Measurements from ENCODE around the gene ADGRB2. TPM values are rescaled to one million over a fixed set of nuclear protein-coding genes. Genes with fewer than 3 reads are reported as not detected.

Gene ADGRB2
- total RNA-seq, 2 donors from 2014 or later: 14.4 to 19.1 TPM

DNA sequence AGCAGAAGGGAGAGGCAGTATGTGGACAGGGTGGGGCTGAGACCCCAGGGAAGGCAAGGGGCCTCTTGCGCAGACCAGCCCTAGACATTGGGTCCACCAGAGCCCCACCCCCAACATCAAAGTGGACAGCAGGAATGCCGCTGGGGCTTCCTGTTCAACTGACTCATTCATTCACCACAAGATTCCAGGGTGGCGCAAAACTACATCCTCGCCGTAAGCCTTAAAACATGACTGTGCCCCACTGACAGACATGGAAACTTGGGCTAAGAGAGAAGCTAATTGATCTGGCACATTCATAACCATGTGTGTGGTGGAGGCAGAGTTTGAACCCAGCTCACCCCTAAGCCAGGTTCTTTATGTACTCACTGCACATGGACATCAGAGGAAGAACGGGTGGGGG is 74.3 kb downstream of the ADGRB2 start:
- Histone ChIP-seq H3K27me3 (no peaks in the 10 kb centered on the region), H3K4me3 (no peak overlapping the region), H3K4me1 (no peaks in the 10 kb centered on the region), H3K9me3 (no peaks in the 10 kb centered on the region), H3K27ac (no peak overlapping the region), H3K36me3 (no peaks in the 10 kb centered on the region)
- no peak for DNase-seq (ENCODE audit: low spot score)
- TF ChIP-seq, protein P1, sequence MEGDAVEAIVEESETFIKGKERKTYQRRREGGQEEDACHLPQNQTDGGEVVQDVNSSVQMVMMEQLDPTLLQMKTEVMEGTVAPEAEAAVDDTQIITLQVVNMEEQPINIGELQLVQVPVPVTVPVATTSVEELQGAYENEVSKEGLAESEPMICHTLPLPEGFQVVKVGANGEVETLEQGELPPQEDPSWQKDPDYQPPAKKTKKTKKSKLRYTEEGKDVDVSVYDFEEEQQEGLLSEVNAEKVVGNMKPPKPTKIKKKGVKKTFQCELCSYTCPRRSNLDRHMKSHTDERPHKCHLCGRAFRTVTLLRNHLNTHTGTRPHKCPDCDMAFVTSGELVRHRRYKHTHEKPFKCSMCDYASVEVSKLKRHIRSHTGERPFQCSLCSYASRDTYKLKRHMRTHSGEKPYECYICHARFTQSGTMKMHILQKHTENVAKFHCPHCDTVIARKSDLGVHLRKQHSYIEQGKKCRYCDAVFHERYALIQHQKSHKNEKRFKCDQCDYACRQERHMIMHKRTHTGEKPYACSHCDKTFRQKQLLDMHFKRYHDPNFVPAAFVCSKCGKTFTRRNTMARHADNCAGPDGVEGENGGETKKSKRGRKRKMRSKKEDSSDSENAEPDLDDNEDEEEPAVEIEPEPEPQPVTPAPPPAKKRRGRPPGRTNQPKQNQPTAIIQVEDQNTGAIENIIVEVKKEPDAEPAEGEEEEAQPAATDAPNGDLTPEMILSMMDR (IDR thresholded peaks at IDR 0.05): no peak

DNA sequence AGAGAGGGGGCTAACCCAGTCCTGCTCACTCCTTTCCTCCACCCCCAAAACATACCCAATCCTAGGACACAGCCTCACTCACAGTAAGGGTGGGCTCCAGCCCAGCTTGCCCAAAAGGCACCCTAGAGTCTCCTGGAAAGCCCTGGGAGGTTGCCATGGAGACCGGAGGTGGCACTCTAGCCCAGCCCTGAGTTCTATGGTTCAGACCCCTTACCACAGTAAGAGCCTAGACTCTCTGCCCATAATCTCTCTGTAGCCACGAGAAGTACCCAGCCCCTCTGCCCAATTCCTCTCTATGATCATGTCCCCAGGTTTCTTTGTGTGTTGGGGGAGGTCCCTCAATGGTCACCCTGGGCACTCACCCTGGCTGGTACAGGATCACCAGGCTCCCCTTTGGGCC is 74.8 kb downstream of the ADGRB2 start:
- TF ChIP-seq, protein P1 (IDR thresholded peaks at IDR 0.05): no peak
- no peak overlapping the region for H3K27ac ChIP-seq
- no peaks in the 10 kb centered on the region for H3K9me3 ChIP-seq
- no peak overlapping the region for H3K4me3 ChIP-seq
- H3K27me3 ChIP-seq: no peaks in the 10 kb centered on the region
- H3K4me1 ChIP-seq: no peaks in the 10 kb centered on the region
- H3K36me3 ChIP-seq: no peaks in the 10 kb centered on the region
- no peak for DNase-seq (ENCODE audit: low spot score)

DNA sequence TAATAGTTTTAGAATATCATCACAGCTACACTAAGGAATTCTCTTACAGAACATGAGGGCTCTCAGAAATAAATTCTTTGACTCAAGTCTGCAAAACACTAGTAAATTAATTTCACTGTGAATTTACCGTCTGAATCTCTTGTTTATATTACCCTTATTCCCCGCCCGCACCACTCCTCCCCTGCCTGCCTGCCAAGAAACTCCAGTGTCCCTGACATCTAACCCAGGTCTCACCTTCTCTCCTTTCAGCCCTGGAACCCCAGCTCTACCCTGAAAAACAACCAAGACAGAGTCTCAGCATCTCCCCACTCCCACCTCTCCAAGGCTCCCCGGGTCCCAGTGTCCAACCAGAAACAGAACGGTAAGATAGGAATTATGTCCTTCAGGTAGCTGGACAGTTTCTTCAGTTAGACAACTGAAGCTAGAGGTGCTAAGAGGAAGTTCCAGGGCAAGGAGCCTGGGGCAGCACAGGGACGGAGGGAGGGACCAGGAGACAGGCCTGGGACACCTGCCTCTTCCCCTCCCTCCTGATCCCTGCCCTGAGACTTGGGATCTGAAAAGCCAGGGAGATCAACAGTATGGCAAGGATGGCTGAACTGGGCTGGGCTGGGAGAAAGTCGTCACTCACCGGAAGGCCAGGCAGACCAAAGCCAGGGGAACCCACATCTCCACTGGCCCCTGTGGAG is 75.8 kb downstream of the ADGRB2 start:
- H3K27ac ChIP-seq: no peak overlapping the region
- no peaks in the 10 kb centered on the region for H3K27me3 ChIP-seq
- H3K4me3 ChIP-seq: no peak overlapping the region
- H3K9me3 ChIP-seq: no peaks in the 10 kb centered on the region
- H3K36me3 ChIP-seq: no peaks in the 10 kb centered on the region
- no peak for DNase-seq (ENCODE audit: low spot score)
- no peaks in the 10 kb centered on the region for H3K4me1 ChIP-seq
- TF ChIP-seq, protein P1 (IDR thresholded peaks at IDR 0.05): no peak

DNA sequence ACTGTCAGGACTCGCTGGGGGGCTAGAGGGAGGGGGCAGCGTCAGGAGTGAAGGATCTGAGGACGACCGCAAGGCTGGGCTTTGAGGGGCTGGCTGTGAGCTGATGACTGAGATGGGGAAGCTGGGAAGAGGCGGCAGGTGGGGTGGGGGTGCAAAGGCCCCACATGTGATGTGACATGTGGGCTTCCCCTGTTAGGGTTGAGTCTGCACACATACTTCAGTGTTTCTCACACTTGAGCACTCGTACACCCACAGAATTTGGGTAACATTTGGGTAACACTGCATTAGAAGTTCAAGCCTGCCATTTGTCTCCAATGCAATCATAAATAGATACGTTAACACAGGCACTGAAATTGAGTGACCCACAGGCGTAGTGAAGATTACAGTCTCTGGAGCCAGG is 76.5 kb downstream of the ADGRB2 start:
- TF ChIP-seq, protein P1 (IDR thresholded peaks at IDR 0.05): no peak
- H3K27ac ChIP-seq: no peak overlapping the region
- no peaks in the 10 kb centered on the region for H3K9me3 ChIP-seq
- H3K4me1 ChIP-seq: no peaks in the 10 kb centered on the region
- no peak for DNase-seq (ENCODE audit: low spot score)
- H3K27me3 ChIP-seq: no peaks in the 10 kb centered on the region
- H3K4me3 ChIP-seq: no peak overlapping the region
- H3K36me3 ChIP-seq: peaks cover 3% of the 10 kb centered on the region

DNA sequence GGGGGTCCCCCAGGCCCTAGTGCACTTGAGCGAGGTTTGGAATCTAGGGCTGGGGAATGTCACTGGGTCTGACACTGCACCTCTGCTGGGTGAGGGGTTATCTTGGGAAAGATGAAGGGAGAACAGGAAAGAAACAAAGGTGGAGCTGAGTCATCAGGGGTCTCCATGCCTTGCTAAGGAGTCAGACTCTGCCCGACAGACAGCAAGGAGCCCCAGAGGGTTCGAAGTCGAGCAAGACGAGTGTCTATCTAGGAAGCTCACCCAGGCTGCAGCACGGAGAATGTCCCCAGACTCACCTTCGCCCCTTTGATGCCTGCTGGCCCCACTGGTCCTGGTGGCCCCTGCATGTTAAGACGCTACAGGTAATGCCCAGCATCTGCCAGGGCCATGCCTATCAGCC is 78.3 kb downstream of the ADGRB2 start:
- no peak for DNase-seq (ENCODE audit: low spot score)
- Histone ChIP-seq H3K36me3 (peaks cover 7% of the 10 kb centered on the region), H3K27me3 (no peaks in the 10 kb centered on the region), H3K9me3 (no peaks in the 10 kb centered on the region), H3K4me1 (no peaks in the 10 kb centered on the region), H3K4me3 (no peak overlapping the region), H3K27ac (no peak overlapping the region)
- TF ChIP-seq, protein P1 (IDR thresholded peaks at IDR 0.05): no peak

DNA sequence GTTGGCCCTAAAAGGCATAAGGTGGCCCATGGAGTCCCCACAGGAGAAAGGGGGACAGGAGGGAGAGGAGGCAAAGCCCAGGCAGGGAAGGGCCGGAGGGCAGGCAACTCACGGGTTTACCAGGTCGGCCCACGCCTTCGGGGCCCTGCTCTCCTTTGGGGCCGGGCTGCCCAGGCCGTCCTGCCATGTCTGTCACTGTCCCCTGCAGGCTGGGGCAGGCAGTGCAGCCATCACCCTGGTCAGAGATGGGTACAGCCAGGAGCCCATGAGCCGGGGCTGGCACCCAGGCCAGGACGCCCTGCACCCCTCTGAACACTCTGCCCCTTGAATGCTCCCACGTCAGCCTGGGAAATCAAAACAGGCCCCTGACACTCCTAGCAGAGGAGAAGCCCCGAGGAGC is 80.1 kb downstream of the ADGRB2 start:
- H3K4me1 ChIP-seq: no peaks in the 10 kb centered on the region
- no peak for DNase-seq (ENCODE audit: low spot score)
- TF ChIP-seq, protein P1 (IDR thresholded peaks at IDR 0.05): peak in 1 of 2 donors; percentile 46
- peaks cover 7% of the 10 kb centered on the region for H3K36me3 ChIP-seq
- no peaks in the 10 kb centered on the region for H3K27me3 ChIP-seq
- no peak overlapping the region for H3K4me3 ChIP-seq
- no peaks in the 10 kb centered on the region for H3K9me3 ChIP-seq
- no peak overlapping the region for H3K27ac ChIP-seq
